ENCODE measurements around the gene WDR77.

DNA sequence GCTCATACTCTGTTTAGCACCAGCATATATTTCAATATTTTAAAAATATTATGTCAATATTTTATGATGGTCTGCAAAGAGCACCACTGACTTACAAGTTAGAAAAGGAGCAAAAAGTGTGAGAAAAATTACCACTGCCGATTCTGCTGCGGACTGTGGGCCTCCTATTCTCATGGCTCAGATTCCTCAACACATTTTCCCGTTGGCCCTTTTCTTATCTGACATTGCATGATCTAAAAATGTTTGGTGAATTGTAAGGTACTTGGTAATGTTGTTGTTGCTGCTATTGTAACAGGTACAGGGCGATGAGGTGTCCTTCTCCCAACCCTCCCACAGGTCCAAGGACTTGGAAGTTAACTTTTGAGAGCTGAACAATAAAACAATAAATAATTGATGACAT is 25.5 kb upstream of the WDR77 start:
- TF ChIP-seq CEBPB (IDR thresholded peaks at IDR 0.05; ENCODE audit: low read depth, low read length) (no peak), MAFK (IDR thresholded peaks at IDR 0.05; ENCODE audit: low read depth, low read length) (no peak), RFX5 (IDR thresholded peaks at IDR 0.05; ENCODE audit: low read depth, low read length) (no peak), RCOR1 (IDR thresholded peaks at IDR 0.05; ENCODE audit: insufficient replicate concordance, low read length) (no peak)
- TF ChIP-seq, protein P1, sequence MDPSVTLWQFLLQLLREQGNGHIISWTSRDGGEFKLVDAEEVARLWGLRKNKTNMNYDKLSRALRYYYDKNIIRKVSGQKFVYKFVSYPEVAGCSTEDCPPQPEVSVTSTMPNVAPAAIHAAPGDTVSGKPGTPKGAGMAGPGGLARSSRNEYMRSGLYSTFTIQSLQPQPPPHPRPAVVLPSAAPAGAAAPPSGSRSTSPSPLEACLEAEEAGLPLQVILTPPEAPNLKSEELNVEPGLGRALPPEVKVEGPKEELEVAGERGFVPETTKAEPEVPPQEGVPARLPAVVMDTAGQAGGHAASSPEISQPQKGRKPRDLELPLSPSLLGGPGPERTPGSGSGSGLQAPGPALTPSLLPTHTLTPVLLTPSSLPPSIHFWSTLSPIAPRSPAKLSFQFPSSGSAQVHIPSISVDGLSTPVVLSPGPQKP (IDR thresholded peaks at IDR 0.05; ENCODE audit: borderline replicate concordance, low read depth, low read length), result no peak
- TF ChIP-seq, protein P2, sequence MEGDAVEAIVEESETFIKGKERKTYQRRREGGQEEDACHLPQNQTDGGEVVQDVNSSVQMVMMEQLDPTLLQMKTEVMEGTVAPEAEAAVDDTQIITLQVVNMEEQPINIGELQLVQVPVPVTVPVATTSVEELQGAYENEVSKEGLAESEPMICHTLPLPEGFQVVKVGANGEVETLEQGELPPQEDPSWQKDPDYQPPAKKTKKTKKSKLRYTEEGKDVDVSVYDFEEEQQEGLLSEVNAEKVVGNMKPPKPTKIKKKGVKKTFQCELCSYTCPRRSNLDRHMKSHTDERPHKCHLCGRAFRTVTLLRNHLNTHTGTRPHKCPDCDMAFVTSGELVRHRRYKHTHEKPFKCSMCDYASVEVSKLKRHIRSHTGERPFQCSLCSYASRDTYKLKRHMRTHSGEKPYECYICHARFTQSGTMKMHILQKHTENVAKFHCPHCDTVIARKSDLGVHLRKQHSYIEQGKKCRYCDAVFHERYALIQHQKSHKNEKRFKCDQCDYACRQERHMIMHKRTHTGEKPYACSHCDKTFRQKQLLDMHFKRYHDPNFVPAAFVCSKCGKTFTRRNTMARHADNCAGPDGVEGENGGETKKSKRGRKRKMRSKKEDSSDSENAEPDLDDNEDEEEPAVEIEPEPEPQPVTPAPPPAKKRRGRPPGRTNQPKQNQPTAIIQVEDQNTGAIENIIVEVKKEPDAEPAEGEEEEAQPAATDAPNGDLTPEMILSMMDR (conservative IDR thresholded peaks at IDR 0.05; ENCODE audit: low read depth, low read length), result no peak
- TF ChIP-seq, protein P3, sequence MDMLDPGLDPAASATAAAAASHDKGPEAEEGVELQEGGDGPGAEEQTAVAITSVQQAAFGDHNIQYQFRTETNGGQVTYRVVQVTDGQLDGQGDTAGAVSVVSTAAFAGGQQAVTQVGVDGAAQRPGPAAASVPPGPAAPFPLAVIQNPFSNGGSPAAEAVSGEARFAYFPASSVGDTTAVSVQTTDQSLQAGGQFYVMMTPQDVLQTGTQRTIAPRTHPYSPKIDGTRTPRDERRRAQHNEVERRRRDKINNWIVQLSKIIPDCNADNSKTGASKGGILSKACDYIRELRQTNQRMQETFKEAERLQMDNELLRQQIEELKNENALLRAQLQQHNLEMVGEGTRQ (IDR thresholded peaks at IDR 0.05; ENCODE audit: low read depth, low read length), result no peak

Measured in IMR-90 (cell line).